Lower lobe of right lung (tissue), 2 donors: ENCODE measurements around the gene SLC17A7. TPM values are rescaled to one million over a fixed set of nuclear protein-coding genes. Genes with fewer than 3 reads are reported as not detected.

ENCODE experiments used
- ATAC-seq, 2 donors: fragments of 200-7000 bp; cut with Tn5 transposase; one replicate each; pipeline ENCODE4 v1.9.1; 2020 to 2022; ENCODE audit warnings: mild to moderate bottlenecking in 2 of 2, moderate library complexity in 2 of 2
- DNase-seq: peaks from one replicate; pipeline ENCODE4 v3.0.0-alpha.2; 2020
- H3K27ac ChIP-seq: fragments of 200-600 bp; one replicate; pipeline ENCODE4 v1.8.0; 2022
- H3K27me3 ChIP-seq: fragments of 200-600 bp; one replicate; pipeline ENCODE4 v1.8.0; 2022; ENCODE audit warnings: low read depth
- H3K36me3 ChIP-seq: fragments of 200-600 bp; one replicate; pipeline ENCODE4 v1.8.0; 2022; ENCODE audit warnings: mild to moderate bottlenecking
- H3K4me1 ChIP-seq: fragments of 200-600 bp; one replicate; pipeline ENCODE4 v1.8.0; 2022
- H3K4me3 ChIP-seq: fragments of 200-600 bp; one replicate; pipeline ENCODE4 v1.8.0; 2022; ENCODE audit warnings: mild to moderate bottlenecking
- H3K9me3 ChIP-seq: fragments of 200-600 bp; one replicate; pipeline ENCODE4 v1.8.0; 2022
- intact Hi-C: fragments of 100-400 bp; cut with DNase I; formaldehyde crosslinking; loops from one replicate; pipeline ENCODE4 v1.11.0; 2022
- total RNA-seq: library from RNA; stranded (reverse); fragmentation: NEBNext Ultra II Directional; extraction: Animal tissue kit (Norgen Biotek cat#: 25700); gene quantifications from one replicate; pipeline ENCODE4 v1.2.1, GENCODE V29; 2021
- TF ChIP-seq, protein P1 (sequence below): fragments of 200-600 bp; IDR thresholded peaks from one replicate; pipeline ENCODE4 v1.8.0; 2022; ENCODE audit warnings: antibody characterized with exemption, mild to moderate bottlenecking
- donor health status: DM: no; HTN: yes; CAD: no; lungs with severe emphysema.

The SLC17A7 gene
- total RNA-seq, 1 donor from 2014 or later, result 0.56 TPM

DNA sequence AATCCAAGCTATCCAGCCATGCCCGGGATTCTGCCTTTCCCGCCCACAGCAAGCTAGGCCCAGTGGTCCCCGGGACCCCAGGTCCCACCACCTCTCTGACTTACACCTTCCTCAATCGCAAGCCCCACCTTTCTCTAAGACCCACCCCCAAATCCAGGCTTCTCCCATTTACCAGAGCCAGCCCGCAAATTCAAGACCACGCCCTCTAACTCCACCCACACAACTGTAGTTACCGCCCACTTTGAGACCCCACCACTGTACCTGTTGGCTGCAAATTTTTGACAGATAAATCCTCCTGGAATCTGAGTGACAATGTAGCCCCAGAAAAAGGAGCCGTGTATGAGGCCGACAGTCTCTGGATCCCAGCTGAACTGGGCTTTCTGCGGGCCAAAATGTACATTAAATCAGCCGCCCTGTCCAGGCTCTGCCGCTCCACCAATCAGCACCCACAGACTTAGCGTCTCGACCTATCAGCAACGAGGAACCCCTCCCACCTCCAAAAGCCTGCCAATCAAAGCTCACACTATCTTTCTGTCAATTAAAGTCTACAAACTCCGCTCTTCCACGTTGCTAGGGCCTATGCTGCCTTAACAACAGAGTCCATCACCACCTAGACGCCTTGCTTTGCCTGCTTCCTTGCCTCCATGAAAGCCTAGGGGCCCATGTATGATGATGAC lies 6.3 kb downstream of the SLC17A7 start:
- intact Hi-C loops, result no loop called here
- H3K27ac ChIP-seq, result no peak overlapping the region
- H3K36me3 ChIP-seq, result no peaks in the 10 kb centered on the region
- TF ChIP-seq, protein P1, sequence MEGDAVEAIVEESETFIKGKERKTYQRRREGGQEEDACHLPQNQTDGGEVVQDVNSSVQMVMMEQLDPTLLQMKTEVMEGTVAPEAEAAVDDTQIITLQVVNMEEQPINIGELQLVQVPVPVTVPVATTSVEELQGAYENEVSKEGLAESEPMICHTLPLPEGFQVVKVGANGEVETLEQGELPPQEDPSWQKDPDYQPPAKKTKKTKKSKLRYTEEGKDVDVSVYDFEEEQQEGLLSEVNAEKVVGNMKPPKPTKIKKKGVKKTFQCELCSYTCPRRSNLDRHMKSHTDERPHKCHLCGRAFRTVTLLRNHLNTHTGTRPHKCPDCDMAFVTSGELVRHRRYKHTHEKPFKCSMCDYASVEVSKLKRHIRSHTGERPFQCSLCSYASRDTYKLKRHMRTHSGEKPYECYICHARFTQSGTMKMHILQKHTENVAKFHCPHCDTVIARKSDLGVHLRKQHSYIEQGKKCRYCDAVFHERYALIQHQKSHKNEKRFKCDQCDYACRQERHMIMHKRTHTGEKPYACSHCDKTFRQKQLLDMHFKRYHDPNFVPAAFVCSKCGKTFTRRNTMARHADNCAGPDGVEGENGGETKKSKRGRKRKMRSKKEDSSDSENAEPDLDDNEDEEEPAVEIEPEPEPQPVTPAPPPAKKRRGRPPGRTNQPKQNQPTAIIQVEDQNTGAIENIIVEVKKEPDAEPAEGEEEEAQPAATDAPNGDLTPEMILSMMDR, result no peak
- H3K27me3 ChIP-seq, result peaks cover 93% of the 10 kb centered on the region
- H3K9me3 ChIP-seq, result no peaks in the 10 kb centered on the region
- no peak for DNase-seq
- ATAC-seq, result no peak
- H3K4me3 ChIP-seq, result no peak overlapping the region
- no peaks in the 10 kb centered on the region for H3K4me1 ChIP-seq

DNA sequence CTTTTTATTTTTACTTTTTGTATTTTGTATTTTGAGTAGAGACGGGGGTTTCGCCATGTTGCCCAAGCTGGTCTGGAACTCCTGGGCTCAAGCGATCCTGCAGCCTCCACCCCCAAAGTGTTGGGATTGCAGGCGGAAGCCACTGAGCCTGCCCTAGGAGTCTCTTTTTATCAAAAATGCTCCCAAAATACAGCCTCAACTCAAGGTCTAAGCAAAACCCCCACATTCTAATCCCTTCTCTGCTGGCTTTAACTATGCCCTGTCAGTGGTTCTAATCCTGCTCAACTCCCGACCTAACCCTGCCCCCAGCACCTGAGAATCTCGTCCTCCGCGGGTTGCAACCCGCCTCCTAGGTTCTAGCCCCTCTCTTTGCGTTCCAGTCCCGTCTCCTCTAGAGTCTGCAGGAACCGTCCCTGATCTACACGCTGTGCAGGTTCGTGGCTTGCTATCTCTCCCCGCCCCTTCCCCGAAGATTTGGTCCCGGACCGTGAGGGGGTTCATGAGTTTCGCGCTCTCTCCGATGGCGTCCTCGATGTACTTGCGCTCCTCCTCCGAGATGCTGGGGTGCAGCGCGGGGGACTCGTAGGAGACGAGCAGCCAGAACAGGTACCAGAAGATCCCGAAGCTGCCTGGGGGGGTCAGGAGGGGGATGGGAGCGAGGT lies 8.0 kb downstream of the SLC17A7 start:
- TF ChIP-seq, protein P1, result no peak
- peaks cover 3% of the 10 kb centered on the region for H3K4me1 ChIP-seq
- no peak overlapping the region for H3K27ac ChIP-seq
- DNase-seq, result no peak
- peaks cover 90% of the 10 kb centered on the region for H3K27me3 ChIP-seq
- intact Hi-C loops, result no loop called here
- no peaks in the 10 kb centered on the region for H3K36me3 ChIP-seq
- no peak overlapping the region for H3K4me3 ChIP-seq
- ATAC-seq, result no peak
- no peaks in the 10 kb centered on the region for H3K9me3 ChIP-seq

DNA sequence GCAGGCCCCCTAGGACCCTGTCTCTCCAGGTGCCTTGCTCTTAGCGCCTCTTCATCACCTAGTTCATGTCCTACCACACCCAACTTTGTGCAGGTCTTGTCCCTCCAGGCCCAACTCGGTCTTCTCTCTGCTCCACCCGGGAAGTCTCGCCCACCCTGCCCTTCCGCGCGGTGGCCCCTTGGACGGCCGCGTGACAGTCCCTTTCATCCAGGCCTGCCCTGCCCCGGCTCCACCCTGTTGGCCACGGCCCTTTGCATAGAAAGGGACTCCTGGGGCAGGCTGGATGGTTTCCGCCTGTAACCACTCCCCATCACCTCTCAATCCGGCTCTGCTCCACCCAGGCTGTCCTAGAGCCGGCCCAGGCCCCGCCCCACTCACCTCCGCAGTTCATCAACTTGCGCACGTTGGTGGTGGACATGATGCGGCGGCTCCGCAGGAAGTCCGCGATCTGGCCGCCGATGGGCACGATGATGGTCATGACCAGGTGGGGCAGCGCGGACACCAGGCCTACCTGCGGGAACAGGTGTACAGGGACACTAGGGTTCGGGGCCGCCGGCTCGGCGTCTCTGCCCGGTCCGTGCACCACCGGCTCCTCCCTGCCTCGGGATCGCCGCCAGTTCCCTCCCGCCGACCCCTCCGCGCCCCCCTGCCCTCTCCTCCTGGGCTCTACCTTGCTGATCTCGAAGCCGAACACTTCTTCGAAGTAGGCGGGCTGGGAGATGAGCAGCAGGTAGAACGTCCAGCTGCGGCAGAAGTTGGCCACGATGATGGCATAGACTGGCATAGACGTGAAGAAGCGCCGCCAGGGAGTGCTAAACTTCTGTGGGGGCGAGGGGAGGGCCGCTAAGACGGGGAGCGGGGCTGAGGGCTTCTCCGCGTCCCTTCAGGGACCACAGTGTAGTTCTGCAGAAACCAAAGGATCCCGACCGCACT lies 8.9 kb downstream of the SLC17A7 start:
- DNase-seq (no peak), ATAC-seq (peak; percentile 28 to 39)
- peaks cover 11% of the 10 kb centered on the region for H3K4me1 ChIP-seq
- TF ChIP-seq, protein P1, result no peak
- intact Hi-C loops, result no loop called here
- H3K4me3 ChIP-seq, result no peak overlapping the region
- peaks cover 97% of the 10 kb centered on the region for H3K27me3 ChIP-seq
- H3K9me3 ChIP-seq, result no peaks in the 10 kb centered on the region
- H3K27ac ChIP-seq, result no peak overlapping the region
- no peaks in the 10 kb centered on the region for H3K36me3 ChIP-seq

DNA sequence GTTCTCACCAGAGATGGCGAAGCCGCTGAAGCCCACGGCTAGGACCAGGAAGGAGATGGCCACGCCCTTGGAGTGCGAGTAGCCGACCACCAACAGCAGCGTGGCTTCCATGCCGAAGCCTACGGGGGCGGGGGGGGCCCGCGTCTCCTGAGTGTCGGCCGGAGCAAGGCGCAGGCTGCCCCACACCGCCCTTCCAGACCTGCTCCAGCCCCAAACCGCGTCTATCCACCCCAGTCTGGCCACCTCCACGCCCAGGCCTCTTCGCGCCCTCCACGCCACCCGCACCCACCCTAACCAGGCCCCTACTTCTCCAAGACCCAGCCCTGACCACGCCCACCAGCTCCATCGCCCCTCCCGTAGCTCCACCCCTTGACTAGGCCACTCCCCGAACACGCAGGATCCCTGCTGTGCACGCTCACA lies 10.0 kb downstream of the SLC17A7 start:
- no peak overlapping the region for H3K4me3 ChIP-seq
- no peaks in the 10 kb centered on the region for H3K9me3 ChIP-seq
- TF ChIP-seq, protein P1, result no peak
- ATAC-seq, result no peak
- intact Hi-C loops, result no loop called here
- H3K27me3 ChIP-seq, result peaks cover 97% of the 10 kb centered on the region
- H3K36me3 ChIP-seq, result no peaks in the 10 kb centered on the region
- no peak for DNase-seq
- H3K27ac ChIP-seq, result no peak overlapping the region
- H3K4me1 ChIP-seq, result peaks cover 11% of the 10 kb centered on the region

DNA sequence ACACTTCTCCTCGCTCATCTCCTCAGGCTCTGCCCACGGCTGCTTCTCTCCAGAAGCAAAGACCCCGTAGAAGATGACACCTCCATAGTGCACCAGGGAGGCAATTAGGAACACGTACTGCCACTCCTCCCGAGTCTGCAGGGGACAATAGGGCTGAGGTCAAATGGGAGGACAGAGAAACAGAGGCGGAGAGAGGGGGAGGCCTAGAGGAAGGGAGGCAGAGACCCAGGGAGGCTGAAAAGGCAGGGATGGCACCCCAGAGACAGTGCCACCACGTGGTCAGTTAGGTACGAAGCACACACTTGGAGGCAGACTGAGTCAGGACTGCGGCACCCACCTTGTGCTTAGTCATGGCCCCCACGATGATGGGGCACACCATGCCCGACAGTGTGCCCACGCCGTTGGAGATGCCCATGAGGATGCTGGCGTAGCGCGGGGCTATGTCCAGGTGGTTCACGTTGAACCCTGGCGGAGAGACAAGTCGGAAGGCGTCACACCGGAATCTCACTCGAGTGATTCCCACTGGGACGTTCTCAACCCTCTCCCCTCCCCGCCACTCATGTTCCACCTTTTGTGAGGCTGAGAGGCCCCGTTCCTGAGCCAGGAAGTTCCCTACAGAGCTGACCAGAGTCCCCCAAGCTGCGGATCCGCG lies 10.5 kb downstream of the SLC17A7 start:
- intact Hi-C loops, result no loop called here
- no peak for ATAC-seq

More for the DNA sequence above, 10.5 kb downstream of the SLC17A7 start:
- H3K4me1 ChIP-seq, result peaks cover 11% of the 10 kb centered on the region
- H3K36me3 ChIP-seq, result no peaks in the 10 kb centered on the region
- TF ChIP-seq, protein P1, result no peak
- DNase-seq, result no peak
- no peak overlapping the region for H3K27ac ChIP-seq
- no peak overlapping the region for H3K4me3 ChIP-seq
- no peaks in the 10 kb centered on the region for H3K9me3 ChIP-seq
- peaks cover 97% of the 10 kb centered on the region for H3K27me3 ChIP-seq
